GM23338 (cell line): ENCODE data around the gene CCDC127.
"Not testable (repeated sequence)": the region's sequence is repeated elsewhere in the genome, so short reads cannot be mapped to it uniquely, and the experiment has no call there.

Experiments used
- CREB1 ChIP-seq: fragments of 250-450 bp; sonication (Bioruptor Pico); IDR thresholded peaks from 2 replicates; pipeline ENCODE4 v1.5.0; 2020; ENCODE audit warnings: low read depth, mild to moderate bottlenecking, moderate library complexity
- EZH2 ChIP-seq: fragments of 200-600 bp; sonication (generic); IDR thresholded peaks from one replicate; pipeline ENCODE4 v1.8.0; 2017; ENCODE audit warnings: antibody characterized with exemption, mild to moderate bottlenecking, low read depth; ENCODE audit not compliant: unreplicated experiment
- EZH2phosphoT487 ChIP-seq: fragments of 200-600 bp; sonication (generic); IDR thresholded peaks from one replicate; pipeline ENCODE4 v1.8.1; 2018; ENCODE audit warnings: antibody characterized with exemption; ENCODE audit not compliant: unreplicated experiment
- POLR2AphosphoS5 ChIP-seq: IDR thresholded peaks from 2 replicates; pipeline ENCODE4 v1.6.1; 2016; ENCODE audit warnings: antibody characterized with exemption, low read depth
- TF ChIP-seq, protein P1 (sequence below), 2 experiments: fragments of 200-600 bp in 1 of 2; sonication (generic) in 1 of 2; conservative IDR thresholded peaks; 2 replicates each; pipeline versions ENCODE4 v1.5.1 to v1.6.1; 2016 to 2017; ENCODE audit warnings: antibody characterized with exemption in 2 of 2, low read depth in 2 of 2, mild to moderate bottlenecking in 2 of 2, moderate library complexity in 1 of 2
- TF ChIP-seq, protein P2 (sequence below): IDR thresholded peaks from one replicate; pipeline ENCODE4 v1.6.1; 2018; ENCODE audit warnings: antibody characterized with exemption; ENCODE audit not compliant: unreplicated experiment

DNA sequence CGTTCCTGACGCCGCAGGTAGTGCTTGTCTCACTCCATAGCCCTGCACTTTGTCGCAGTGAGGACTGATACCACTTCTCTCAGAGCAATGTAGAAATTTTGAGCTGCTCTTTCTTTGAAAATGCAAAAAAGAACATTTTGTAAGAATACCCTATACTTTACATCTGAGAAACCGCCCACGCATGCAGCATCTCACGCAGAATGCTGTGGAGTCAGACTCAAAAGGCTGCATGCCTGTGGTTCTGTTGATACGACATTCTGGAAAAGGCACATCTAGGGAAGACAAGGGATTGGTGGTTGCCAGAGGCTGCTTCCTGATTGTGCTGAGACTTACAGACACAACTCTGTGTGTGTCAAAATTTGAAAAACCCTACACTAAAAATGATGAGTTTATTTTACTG, 20.0 kb upstream of the CCDC127 start:
- TF ChIP-seq, protein P1, sequence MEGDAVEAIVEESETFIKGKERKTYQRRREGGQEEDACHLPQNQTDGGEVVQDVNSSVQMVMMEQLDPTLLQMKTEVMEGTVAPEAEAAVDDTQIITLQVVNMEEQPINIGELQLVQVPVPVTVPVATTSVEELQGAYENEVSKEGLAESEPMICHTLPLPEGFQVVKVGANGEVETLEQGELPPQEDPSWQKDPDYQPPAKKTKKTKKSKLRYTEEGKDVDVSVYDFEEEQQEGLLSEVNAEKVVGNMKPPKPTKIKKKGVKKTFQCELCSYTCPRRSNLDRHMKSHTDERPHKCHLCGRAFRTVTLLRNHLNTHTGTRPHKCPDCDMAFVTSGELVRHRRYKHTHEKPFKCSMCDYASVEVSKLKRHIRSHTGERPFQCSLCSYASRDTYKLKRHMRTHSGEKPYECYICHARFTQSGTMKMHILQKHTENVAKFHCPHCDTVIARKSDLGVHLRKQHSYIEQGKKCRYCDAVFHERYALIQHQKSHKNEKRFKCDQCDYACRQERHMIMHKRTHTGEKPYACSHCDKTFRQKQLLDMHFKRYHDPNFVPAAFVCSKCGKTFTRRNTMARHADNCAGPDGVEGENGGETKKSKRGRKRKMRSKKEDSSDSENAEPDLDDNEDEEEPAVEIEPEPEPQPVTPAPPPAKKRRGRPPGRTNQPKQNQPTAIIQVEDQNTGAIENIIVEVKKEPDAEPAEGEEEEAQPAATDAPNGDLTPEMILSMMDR (conservative IDR thresholded peaks at IDR 0.05; ENCODE audit: low read depth in 2 of 2): not testable (repeated sequence)
- TF ChIP-seq, protein P2, sequence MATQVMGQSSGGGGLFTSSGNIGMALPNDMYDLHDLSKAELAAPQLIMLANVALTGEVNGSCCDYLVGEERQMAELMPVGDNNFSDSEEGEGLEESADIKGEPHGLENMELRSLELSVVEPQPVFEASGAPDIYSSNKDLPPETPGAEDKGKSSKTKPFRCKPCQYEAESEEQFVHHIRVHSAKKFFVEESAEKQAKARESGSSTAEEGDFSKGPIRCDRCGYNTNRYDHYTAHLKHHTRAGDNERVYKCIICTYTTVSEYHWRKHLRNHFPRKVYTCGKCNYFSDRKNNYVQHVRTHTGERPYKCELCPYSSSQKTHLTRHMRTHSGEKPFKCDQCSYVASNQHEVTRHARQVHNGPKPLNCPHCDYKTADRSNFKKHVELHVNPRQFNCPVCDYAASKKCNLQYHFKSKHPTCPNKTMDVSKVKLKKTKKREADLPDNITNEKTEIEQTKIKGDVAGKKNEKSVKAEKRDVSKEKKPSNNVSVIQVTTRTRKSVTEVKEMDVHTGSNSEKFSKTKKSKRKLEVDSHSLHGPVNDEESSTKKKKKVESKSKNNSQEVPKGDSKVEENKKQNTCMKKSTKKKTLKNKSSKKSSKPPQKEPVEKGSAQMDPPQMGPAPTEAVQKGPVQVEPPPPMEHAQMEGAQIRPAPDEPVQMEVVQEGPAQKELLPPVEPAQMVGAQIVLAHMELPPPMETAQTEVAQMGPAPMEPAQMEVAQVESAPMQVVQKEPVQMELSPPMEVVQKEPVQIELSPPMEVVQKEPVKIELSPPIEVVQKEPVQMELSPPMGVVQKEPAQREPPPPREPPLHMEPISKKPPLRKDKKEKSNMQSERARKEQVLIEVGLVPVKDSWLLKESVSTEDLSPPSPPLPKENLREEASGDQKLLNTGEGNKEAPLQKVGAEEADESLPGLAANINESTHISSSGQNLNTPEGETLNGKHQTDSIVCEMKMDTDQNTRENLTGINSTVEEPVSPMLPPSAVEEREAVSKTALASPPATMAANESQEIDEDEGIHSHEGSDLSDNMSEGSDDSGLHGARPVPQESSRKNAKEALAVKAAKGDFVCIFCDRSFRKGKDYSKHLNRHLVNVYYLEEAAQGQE: not testable (repeated sequence)
- TF ChIP-seq POLR2AphosphoS5; EZH2phosphoT487; EZH2; CREB1 (CRISPR knock-in tag): not testable (repeated sequence)
